DOHH2 (cell line): ENCODE measurements around the gene FAM234A.

Experiments
- CTCF ChIP-seq: fragments of 200-600 bp; sonication (generic); IDR thresholded peaks from one replicate; pipeline ENCODE4 v1.5.1; 2014; ENCODE audit warnings: antibody characterized with exemption, mild to moderate bottlenecking, low read depth, low read length; ENCODE audit not compliant: poor library complexity, severe bottlenecking
- EZH2phosphoT487 ChIP-seq: fragments of 200-600 bp; sonication (generic); IDR thresholded peaks from 2 replicates; pipeline ENCODE4 v1.6.1; 2017; ENCODE audit warnings: borderline replicate concordance, mild to moderate bottlenecking, antibody characterized with exemption, low read length, moderate library complexity, mixed read lengths

GRCh38 chr16:272633-273546 lies 38.3 kb downstream of the FAM234A start:
- TF ChIP-seq CTCF = no peak
- TF ChIP-seq EZH2phosphoT487 = no peak
